NT2/D1 (cell line): ENCODE measurements around the gene EIF4E1B.

Source experiments
- YY1 ChIP-seq: IDR thresholded peaks from 2 replicates; pipeline ENCODE4 v1.6.1; 2011; ENCODE audit not compliant: insufficient read length, insufficient read depth
- ZNF274 ChIP-seq: IDR thresholded peaks from 2 replicates; pipeline ENCODE4 v1.6.1; 2011; ENCODE audit warnings: mild to moderate bottlenecking, low read depth, low read length

DNA sequence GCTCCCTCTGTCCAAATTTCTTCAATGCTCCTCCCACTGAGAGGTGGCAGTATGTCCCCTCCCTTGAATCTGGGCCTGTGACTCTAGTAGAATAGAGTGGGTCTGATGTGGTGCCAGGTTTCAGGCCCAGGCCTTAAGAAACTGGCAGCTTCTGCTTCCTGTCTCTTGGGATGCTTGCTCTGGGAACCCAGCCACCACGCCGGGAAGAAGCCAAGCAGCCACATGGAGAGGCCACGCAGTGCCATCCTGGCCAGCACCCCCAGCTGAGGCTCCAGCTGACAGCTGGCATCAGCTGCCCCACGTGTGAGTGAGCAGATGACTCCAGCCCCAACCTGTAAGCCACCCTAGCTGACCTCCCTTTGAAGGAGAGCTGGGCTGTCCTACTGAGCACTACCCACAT, 9.5 kb downstream of the EIF4E1B start:
- TF ChIP-seq YY1 = no peak
- TF ChIP-seq ZNF274 = no peak
